Inflammatory macrophage treated with lipopolysaccharide for 1 hour (primary cell): ENCODE data around the gene SIX4.

Experiments
- DNase-seq, 2 donors: peaks; one replicate each; pipeline ENCODE4 v3.0.0-alpha.2; 2020 to 2022

Gene SIX4

GRCh38 chr14:60721326-60722106 lies 2.6 kb downstream of the SIX4 start:
- no peak for DNase-seq

DNA sequence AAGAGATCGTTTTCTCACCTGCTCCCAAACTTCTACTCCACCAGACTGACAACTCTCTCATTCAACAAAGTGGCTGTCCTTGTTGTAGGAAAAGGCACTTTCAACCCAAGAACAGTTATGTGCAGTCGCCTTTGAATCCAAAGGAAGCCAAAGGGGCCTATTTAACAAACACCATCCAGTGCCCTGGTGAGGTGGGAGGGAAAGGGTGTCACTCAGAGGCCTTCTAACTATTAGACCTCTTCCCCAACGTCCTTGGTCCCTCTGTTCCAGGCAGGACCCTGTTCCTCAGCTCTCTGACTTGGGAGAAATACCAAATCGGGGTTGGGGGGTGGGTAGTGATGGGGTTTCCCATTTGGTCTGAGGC lies 3.2 kb downstream of the SIX4 start:
- no peak for DNase-seq

GRCh38 chr14:60720391-60720790 lies 3.8 kb downstream of the SIX4 start:
- no peak for DNase-seq

DNA sequence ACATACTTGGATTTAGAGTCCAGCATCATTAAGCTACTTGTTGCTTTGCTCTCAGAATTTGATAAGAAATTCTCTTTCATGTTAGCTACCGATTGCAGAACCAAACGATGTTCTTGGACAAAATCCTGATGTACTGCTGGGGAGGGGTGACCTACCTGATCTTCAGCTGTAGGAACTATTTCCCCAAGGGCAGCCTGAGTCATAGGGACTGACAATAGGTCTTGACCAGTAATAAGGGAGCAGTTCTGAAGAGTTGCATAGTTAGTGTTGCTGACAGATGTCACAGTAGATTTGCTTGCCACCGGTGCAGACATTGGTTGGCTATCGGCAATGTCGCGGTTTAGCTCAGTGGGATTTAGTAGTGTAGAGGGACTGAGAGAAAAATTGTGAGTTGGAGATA lies 10.6 kb downstream of the SIX4 start:
- DNase-seq: no peak

DNA sequence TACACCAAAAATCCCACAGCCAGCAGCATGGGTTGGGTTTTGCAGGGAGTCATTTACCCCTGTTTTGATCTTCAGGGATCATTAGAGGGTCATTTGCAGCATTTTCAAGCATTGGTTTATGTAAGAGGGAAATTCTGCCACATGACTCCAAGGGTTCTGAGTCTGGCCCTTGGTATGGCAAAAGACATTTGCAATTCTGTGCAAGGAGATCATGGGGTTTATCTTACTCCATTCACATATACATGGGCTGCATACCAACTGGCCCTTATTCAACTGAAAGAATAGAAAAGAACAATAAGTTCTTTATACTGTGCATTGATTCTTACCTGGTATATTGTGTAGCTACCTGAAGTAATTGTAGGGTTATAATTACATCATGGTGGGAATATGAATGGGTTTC lies 13.7 kb downstream of the SIX4 start:
- DNase-seq: no peak

- DNase-seq: no peak
These were observed 16.3 kb downstream of the SIX4 start for GRCh38 chr14:60707858-60708257.

DNA sequence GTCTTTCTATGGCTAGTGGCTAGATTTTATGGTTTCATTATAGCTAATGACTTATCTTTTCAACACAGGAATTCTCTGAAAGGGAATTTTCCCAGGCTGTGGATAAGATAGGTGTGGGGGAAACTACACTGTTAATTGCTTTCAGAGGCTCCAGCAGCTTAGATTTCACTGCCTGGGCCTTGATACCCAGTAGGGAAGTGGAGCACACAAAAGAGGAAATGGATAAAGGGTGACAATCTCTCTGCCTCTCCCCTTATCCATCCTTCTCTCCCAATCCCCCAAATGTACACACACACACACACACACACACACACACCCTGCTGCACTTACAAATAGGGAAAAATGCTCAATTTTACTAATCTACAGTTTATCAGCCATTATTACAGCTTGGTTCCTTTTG lies 19.1 kb downstream of the SIX4 start:
- no peak for DNase-seq

DNA sequence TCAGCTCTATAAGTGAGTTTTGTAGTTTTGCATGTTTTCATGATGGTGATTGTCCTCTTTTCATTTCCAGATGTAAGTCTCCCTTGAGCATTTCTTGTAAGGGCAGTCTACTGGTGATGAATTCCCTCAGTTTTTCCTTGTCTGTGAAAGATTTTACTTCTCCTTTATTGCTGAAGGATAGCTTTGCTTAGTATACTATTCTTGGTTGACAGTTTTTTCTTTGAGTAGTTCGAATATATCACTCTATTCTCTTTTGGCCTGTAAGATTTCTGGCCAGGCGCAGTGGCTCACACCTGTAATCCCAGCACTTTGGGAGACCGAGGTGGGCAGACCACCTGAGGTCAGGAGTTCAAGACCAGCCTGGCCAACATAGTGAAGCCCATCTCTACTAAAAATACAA lies 23.6 kb downstream of the SIX4 start:
- no peak for DNase-seq

DNA sequence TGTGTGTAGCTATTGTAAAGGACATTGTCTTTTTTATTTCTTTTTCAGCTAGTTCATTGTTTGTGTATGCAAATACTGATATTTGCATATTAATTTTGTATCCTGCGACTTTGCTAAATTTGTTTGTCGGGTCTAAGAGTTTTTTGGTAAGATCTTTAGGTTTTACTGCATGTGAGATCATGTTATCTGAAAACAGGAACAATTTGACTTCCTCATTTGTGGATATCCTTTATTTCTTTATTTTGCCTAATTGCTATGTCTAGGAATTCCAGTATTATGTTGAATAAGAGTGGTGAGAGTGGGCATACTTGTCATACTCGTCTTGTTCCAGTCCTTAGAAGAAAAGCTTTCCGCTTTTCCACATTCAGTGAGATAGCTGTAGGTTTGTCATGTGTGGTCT lies 28.8 kb downstream of the SIX4 start:
- DNase-seq: peak; percentile 16

DNA sequence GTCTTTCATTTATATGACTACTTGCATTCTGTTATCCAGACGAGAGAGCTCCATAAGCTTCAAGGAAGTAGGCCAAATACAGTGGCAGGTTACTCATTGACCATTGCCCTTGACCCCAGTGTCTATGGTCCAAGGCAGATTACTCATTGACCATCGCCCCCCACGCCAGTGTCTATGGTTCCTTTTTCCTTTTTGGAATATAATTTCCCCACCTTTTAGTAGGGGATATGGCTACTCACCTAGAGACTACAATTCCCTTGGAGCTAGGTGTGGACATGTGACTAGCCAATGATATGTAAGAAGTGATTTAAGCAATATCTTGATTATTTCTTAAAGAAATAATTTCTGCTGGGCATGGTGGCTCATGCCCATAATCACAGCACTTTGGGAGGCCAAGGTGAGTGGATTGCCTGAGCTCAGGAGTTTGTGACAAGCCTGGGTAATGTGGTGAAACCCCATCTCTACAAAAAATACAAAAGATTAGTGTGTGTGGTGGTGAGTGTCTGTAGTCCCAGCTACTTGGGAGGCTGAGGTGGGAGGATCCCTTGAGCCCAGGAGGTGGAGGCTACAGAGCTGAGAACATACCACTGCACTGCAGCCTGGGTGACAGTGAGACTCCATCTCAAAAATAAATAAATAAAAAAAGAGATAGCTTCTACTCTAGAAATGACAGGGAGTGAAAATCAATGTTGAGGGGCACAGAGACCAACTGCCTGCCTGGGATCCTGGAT lies 32.6 kb downstream of the SIX4 start:
- DNase-seq: no peak

DNA sequence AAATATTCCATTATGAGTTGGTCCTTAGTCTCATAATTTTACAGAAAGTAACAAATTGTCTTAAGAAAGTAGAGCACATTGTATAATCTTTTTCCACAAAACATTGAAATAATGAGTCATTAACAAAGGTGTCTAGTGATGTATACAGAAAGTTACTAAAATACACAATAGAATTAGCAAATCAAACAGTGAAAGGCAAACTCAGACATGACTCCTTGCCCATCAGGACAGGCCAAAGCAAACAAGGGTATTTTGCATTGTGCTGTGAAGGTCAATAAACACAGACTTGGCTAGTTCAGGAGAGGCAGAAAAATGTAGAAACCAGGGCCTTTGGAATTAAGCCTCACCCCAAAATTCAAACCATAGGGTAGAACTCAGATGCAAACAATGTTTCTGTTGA lies 37.3 kb downstream of the SIX4 start:
- DNase-seq: no peak

GRCh38 chr14:60684203-60684602 lies 39.9 kb downstream of the SIX4 start:
- DNase-seq: no peak

DNA sequence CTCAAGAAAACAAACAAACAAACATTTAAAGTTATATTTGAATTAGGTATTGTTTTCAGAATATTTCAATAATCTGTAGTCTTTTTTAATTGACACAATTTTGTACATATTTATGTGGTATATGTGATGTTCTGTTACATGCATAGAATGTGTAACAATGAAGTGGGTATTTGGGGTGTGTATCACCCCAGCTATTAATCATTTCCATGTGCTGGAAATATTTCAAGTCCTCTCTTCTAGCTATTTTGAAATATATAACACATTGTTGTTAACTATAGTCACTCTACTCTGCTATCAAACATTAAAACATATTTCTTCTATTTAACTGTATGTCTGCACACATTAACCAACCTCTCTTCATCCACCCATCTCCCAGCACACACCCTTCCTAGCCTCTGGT lies 42.9 kb downstream of the SIX4 start:
- no peak for DNase-seq

DNA sequence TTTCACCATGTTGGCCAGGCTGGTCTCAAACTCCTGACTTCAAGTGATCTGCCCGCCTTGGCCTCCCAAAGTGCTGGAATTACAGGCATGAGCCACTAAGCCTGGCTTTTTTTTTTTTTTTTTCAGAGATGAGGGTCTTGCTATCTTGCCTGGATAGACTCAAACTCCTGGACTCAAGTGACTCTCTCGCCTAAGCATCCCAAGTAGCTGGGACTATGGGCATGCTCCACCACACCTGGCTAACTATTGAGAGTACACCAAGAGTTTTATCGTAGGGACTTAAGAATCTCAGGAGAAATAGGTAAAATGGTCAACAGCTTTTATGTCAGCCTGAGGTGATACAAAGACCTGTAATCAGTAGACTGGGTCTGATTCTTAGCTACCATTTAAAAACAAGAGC lies 43.6 kb downstream of the SIX4 start:
- no peak for DNase-seq

- no peak for DNase-seq
These were observed 44.4 kb downstream of the SIX4 start for GRCh38 chr14:60679566-60680258.

GRCh38 chr14:60677701-60678100 lies 46.5 kb downstream of the SIX4 start:
- DNase-seq: no peak

DNA sequence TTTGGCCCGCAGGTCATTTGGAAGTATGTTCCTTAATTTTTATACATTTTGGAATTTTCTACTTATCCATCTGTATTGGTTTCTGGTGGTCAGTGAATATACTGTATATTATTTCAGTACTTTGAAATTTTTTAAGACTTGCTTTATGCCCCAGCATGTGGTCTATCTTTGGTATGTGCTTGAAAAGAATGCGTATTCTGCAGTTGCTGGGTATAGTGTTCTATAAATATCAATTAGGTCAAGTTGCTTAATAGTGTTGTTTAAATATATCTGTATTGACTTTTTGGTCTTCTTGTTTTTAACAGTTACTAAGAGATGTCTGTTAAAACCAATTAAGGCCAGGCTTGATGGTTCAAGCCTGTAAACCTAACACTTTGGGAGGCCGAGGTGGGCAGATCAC lies 53.2 kb downstream of the SIX4 start:
- no peak for DNase-seq

DNA sequence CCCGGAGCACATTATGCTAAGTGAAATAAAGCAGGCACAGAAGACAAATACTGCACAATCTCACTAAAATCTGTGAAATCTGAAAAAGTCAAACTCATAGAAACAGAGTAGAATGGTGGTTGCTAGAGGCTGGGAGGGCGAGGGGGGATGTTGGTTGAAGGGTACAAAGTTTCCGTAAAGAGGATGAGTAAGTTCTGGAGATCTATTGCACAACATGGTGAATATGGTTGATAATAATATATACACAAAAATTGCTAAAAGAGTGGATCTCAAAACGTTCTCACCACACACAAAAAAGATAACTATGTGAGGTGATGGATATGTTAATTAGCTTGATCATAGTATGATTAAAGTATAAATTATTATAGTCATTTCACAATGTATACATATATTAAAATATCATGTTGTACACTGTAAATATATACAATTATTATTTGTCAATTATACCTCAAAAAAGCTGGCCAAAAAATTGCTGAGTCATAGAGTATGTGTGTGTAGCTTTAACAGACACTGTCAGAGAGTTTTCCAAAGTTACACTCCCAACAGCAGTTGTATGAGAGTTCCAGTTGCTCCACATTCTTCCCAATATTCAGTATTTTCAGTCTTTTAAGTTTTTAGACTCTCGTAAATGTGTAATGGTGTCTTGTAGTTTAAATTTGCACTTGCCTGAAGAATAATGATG lies 55.6 kb downstream of the SIX4 start:
- DNase-seq: no peak

DNA sequence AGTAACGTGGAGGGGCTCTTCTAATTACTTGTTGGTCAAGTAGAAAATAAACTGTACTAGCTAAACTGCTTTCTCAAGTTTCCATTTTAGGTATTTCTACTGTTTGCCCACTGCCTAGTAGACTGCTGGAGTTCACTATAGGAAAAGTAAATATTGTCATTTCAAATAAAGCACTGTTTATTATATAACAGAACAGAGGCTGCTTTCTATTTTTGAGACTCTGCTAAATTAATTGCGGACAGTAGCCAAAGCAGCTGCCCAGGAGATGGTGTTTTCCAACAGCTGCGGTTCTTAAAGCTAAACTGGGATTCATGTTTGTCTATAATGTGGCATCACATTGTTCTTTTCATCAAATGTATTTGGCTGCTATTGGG lies 59.0 kb downstream of the SIX4 start:
- no peak for DNase-seq

DNA sequence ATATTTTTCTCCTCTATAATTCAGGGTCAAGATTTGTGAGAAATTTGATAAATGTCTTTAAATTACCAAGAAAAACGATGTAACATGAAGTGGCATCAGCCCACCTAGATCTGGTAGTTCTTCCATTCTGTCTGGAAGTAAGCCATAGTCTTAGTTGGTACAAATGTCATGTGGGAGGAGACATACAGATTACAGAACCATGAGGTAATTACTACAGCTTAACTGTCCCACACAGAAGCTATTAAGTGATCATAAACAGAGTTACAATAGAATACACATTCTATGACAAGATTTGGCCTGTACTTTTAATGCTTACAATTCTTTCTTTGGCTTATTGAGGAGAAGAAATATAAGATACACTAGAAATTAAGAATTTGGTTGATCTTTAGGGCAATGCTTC lies 61.2 kb downstream of the SIX4 start:
- peak in 1 of 2 donors; percentile 43 for DNase-seq

DNA sequence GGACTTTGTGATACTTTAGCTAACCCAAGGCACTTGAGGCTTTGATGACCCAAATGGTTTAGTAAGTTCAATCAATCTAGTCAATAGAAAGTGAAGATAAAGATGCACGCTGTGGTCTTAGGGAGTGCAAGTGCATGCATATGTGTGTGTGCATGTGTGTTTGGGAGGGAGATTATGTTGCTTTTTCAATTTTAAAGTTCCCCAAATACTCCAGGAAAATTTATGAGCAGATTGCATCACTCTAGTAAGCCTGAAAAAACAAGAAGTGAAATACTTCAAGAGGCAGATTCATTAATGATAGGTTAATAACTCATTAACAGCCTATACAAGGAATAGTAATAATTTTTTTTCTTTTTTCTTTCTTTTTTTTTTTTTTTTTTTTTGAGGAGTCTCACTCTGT lies 62.4 kb downstream of the SIX4 start:
- DNase-seq: peak; percentile 37 to 56
